ENCODE data around the gene TBC1D22A. TPM values are rescaled to one million over a fixed set of nuclear protein-coding genes. Genes with fewer than 3 reads are reported as not detected.

TBC1D22A gene
- total RNA-seq, 1 donor from 2014 or later: 24.2 TPM

- Mint-ChIP-seq H3K9me3 (ENCODE audit: unreplicated experiment) (no peaks in the 10 kb centered on the region), H3K4me3 (ENCODE audit: unreplicated experiment) (peak overlapping the region; percentile 18), H3K36me3 (ENCODE audit: low read depth, unreplicated experiment) (peaks cover 7% of the 10 kb centered on the region), H3K4me1 (ENCODE audit: low read depth, unreplicated experiment) (peaks cover 26% of the 10 kb centered on the region), H3K27ac (ENCODE audit: unreplicated experiment) (no peak overlapping the region), H3K27me3 (ENCODE audit: low read depth, unreplicated experiment) (no peaks in the 10 kb centered on the region)
- no peak overlapping the region for H3K4me3 ChIP-seq (ENCODE audit: insufficient read depth, low read depth, low read length)
- no peak overlapping the region for H3K27ac ChIP-seq (ENCODE audit: low read depth, low read length)
- H3K9ac ChIP-seq (ENCODE audit: low read length): no peak overlapping the region
- FAIRE-seq (no peak), DNase-seq (ENCODE audit: low read depth) (no peak)
- peaks cover 35% of the 10 kb centered on the region for H4K20me1 ChIP-seq (ENCODE audit: insufficient read depth, low read length)
- peaks cover 77% of the 10 kb centered on the region for H3K79me2 ChIP-seq (ENCODE audit: insufficient read depth, low read length)
- no peaks in the 10 kb centered on the region for H3K36me3 ChIP-seq (ENCODE audit: insufficient read depth, low read length)
- no peaks in the 10 kb centered on the region for H3K27me3 ChIP-seq (ENCODE audit: insufficient read depth, low read length)
- no peaks in the 10 kb centered on the region for H3K9me3 ChIP-seq (ENCODE audit: insufficient read depth, low read depth, low read length)
- H3K4me1 ChIP-seq (ENCODE audit: insufficient read depth, low read length): peaks cover 17% of the 10 kb centered on the region
- H2AFZ ChIP-seq (ENCODE audit: low read depth, low read length): no peak overlapping the region
- no peak for TF ChIP-seq EZH2 (IDR thresholded peaks at IDR 0.05; ENCODE audit: insufficient read depth, low read length)
- no peak for TF ChIP-seq CTCF (IDR thresholded peaks at IDR 0.05; ENCODE audit: insufficient read depth, low read depth, low read length)
- H3K4me2 ChIP-seq (ENCODE audit: low read length): no peak overlapping the region
Measured at GRCh38 chr22:46764779-46765485, 2.5 kb downstream of the TBC1D22A start.

- Histone ChIP-seq H3K9me3 (ENCODE audit: insufficient read depth, low read depth, low read length) (no peaks in the 10 kb centered on the region), H3K27me3 (ENCODE audit: insufficient read depth, low read length) (no peaks in the 10 kb centered on the region), H2AFZ (ENCODE audit: low read depth, low read length) (no peak overlapping the region), H3K79me2 (ENCODE audit: insufficient read depth, low read length) (peaks cover 79% of the 10 kb centered on the region), H3K9ac (ENCODE audit: low read length) (no peak overlapping the region), H3K4me3 (ENCODE audit: insufficient read depth, low read depth, low read length) (no peak overlapping the region), H3K4me1 (ENCODE audit: insufficient read depth, low read length) (peaks cover 9% of the 10 kb centered on the region), H4K20me1 (ENCODE audit: insufficient read depth, low read length) (peaks cover 45% of the 10 kb centered on the region), H3K27ac (ENCODE audit: low read depth, low read length) (no peak overlapping the region), H3K4me2 (ENCODE audit: low read length) (no peak overlapping the region), H3K36me3 (ENCODE audit: insufficient read depth, low read length) (no peaks in the 10 kb centered on the region)
- no peak for FAIRE-seq
- H3K4me3 Mint-ChIP-seq (ENCODE audit: unreplicated experiment): no peak overlapping the region
- peaks cover 20% of the 10 kb centered on the region for H3K4me1 Mint-ChIP-seq (ENCODE audit: low read depth, unreplicated experiment)
- TF ChIP-seq EZH2 (IDR thresholded peaks at IDR 0.05; ENCODE audit: insufficient read depth, low read length): no peak
- TF ChIP-seq CTCF (IDR thresholded peaks at IDR 0.05; ENCODE audit: insufficient read depth, low read depth, low read length): no peak
- H3K27ac Mint-ChIP-seq (ENCODE audit: unreplicated experiment): no peak overlapping the region
- H3K27me3 Mint-ChIP-seq (ENCODE audit: low read depth, unreplicated experiment): no peaks in the 10 kb centered on the region
- H3K36me3 Mint-ChIP-seq (ENCODE audit: low read depth, unreplicated experiment): peaks cover 7% of the 10 kb centered on the region
- H3K9me3 Mint-ChIP-seq (ENCODE audit: unreplicated experiment): no peaks in the 10 kb centered on the region
- no peak for DNase-seq (ENCODE audit: low read depth)
Measured at GRCh38 chr22:46766611-46767010, 4.2 kb downstream of the TBC1D22A start.

All from astrocyte (in vitro differentiated cells and primary cell).